CD4-positive, alpha-beta T cell (primary cell): Measurements from ENCODE around the gene CNTN2. TPM values are rescaled to one million over a fixed set of nuclear protein-coding genes. Genes with fewer than 3 reads are reported as not detected.

ENCODE experiments used
- ATAC-seq: fragments of 200-7000 bp; cut with Tn5 transposase; one replicate; pipeline ENCODE4 v1.10.0; 2022; ENCODE audit warnings: mild to moderate bottlenecking; ENCODE audit not compliant: poor library complexity
- CTCF ChIA-PET: fragments of 350-600 bp; sonication (Branson Sonifier 250); formaldehyde crosslinking; loops from one replicate; lab custom pipeline; 2021; ENCODE audit warnings: antibody characterized with exemption, inconsistent platforms; lab: Charles Lee
- POLR2A ChIA-PET: fragments of 350-600 bp; sonication (Branson Sonifier 250); formaldehyde crosslinking; loops from one replicate; lab custom pipeline; 2021; ENCODE audit warnings: antibody characterized with exemption, inconsistent platforms; lab: Charles Lee
- DNase-seq, 14 experiments: peaks; one replicate each; pipeline ENCODE4 v3.0.0-alpha.2; 2013 to 2020; ENCODE audit warnings: mixed read lengths in 2 of 14
- H3K27ac ChIP-seq, 2 donors: one replicate each; pipeline versions ENCODE4 v1.5.1 to v1.7.0; 2013; ENCODE audit warnings: low read length in 2 of 2, low read depth in 1 of 2, mild to moderate bottlenecking in 1 of 2
- H3K27me3 ChIP-seq, 2 experiments: 1 replicate in 1 of 2; 2 replicates in 1 of 2; pipeline versions ENCODE4 v1.6.1 to v1.7.0; 2013; ENCODE audit warnings: low read length in 2 of 2, control low read depth in 1 of 2, mild to moderate bottlenecking in 1 of 2, moderate library complexity in 1 of 2; ENCODE audit not compliant: insufficient read depth in 2 of 2, control insufficient read depth in 1 of 2
- H3K36me3 ChIP-seq: one replicate; pipeline ENCODE4 v1.6.1; 2013; ENCODE audit warnings: low read length, control low read depth; ENCODE audit not compliant: insufficient read depth
- H3K4me1 ChIP-seq: one replicate; pipeline ENCODE4 v1.6.1; 2013; ENCODE audit warnings: low read length, control low read depth; ENCODE audit not compliant: insufficient read depth
- H3K4me3 ChIP-seq: one replicate; pipeline ENCODE4 v1.5.1; 2013; ENCODE audit warnings: mild to moderate bottlenecking, low read length, moderate library complexity
- H3K9me3 ChIP-seq, 2 experiments: 1 replicate in 1 of 2; 2 replicates in 1 of 2; pipeline versions ENCODE4 v1.6.1 to v1.7.0; 2013; ENCODE audit warnings: low read length in 2 of 2, mild to moderate bottlenecking in 2 of 2, control low read depth in 1 of 2, moderate library complexity in 1 of 2; ENCODE audit not compliant: control insufficient read depth in 1 of 2, insufficient read depth in 1 of 2
- H3K27ac Mint-ChIP-seq: one replicate; pipeline ENCODE4 v1.8.0; 2020; ENCODE audit warnings: mixed read lengths
- H3K27me3 Mint-ChIP-seq: one replicate; pipeline ENCODE4 v1.8.0; 2021; ENCODE audit warnings: mixed read lengths
- H3K36me3 Mint-ChIP-seq: one replicate; pipeline ENCODE4 v1.8.0; 2021; ENCODE audit warnings: low read depth, mixed read lengths
- H3K4me1 Mint-ChIP-seq: one replicate; pipeline ENCODE4 v1.8.0; 2021; ENCODE audit warnings: low read depth, mixed read lengths
- H3K4me3 Mint-ChIP-seq: one replicate; pipeline ENCODE4 v1.8.0; 2020; ENCODE audit warnings: mild to moderate bottlenecking, mixed read lengths
- H3K9me3 Mint-ChIP-seq: one replicate; pipeline ENCODE4 v1.8.0; 2020; ENCODE audit warnings: mixed read lengths
- CTCF ChIP-seq: fragments of 200-600 bp; IDR thresholded peaks from one replicate; pipeline ENCODE4 v1.8.0; 2022; ENCODE audit warnings: antibody characterized with exemption, mild to moderate bottlenecking
- intact Hi-C, 2 experiments: fragments of 100-400 bp; cut with DNase I in 1 of 2; cut with micrococcal nuclease in 1 of 2; formaldehyde crosslinking; loops; one replicate each; pipeline versions ENCODE4 v1.15.1 to v1.9.0; 2023 to 2025; cut with DNase I, micrococcal nuclease
- total RNA-seq, 174 experiments: library from RNA in 2 of 174; stranded (reverse) in 2 of 174; gene quantifications; one replicate each; pipeline ENCODE4 v1.2.3 and lab custom pipeline; 2021 to 2026

Gene CNTN2
- total RNA-seq, 2 experiments from 2014 or later, result not detected

GRCh38 chr1:205056188-205056611 lies 13.2 kb downstream of the CNTN2 start:
- Histone ChIP-seq H3K27ac (no peak overlapping the region), H3K27me3 (no peaks in the 10 kb centered on the region), H3K4me3 (no peak overlapping the region), H3K4me1 (no peaks in the 10 kb centered on the region), H3K9me3 (no peaks in the 10 kb centered on the region), H3K36me3 (no peaks in the 10 kb centered on the region)
- Mint-ChIP-seq H3K4me3 (no peak overlapping the region), H3K36me3 (no peaks in the 10 kb centered on the region), H3K4me1 (no peaks in the 10 kb centered on the region), H3K9me3 (no peaks in the 10 kb centered on the region), H3K27ac (no peak overlapping the region), H3K27me3 (no peaks in the 10 kb centered on the region)
- no peak for TF ChIP-seq CTCF
- POLR2A ChIA-PET, result no interaction called here
- ATAC-seq, result no peak
- CTCF ChIA-PET, result no interaction called here
- DNase-seq, result no peak
- intact Hi-C loops, result no loop called here

GRCh38 chr1:205056956-205057568 lies 14.1 kb downstream of the CNTN2 start:
- no peaks in the 10 kb centered on the region for H3K27me3 Mint-ChIP-seq
- DNase-seq, result no peak
- H3K9me3 Mint-ChIP-seq, result no peaks in the 10 kb centered on the region
- ChIA-PET CTCF (no interaction called here), POLR2A (no interaction called here)
- peaks cover 6% of the 10 kb centered on the region for H3K4me1 ChIP-seq
- no peak overlapping the region for H3K4me3 Mint-ChIP-seq
- no peak overlapping the region for H3K4me3 ChIP-seq
- H3K9me3 ChIP-seq, result no peaks in the 10 kb centered on the region
- no peaks in the 10 kb centered on the region for H3K4me1 Mint-ChIP-seq
- intact Hi-C loops, result no loop called here
- no peak for ATAC-seq
- H3K27ac ChIP-seq, result no peak overlapping the region
- no peak overlapping the region for H3K27ac Mint-ChIP-seq
- H3K36me3 ChIP-seq, result no peaks in the 10 kb centered on the region
- TF ChIP-seq CTCF, result no peak
- H3K36me3 Mint-ChIP-seq, result no peaks in the 10 kb centered on the region
- H3K27me3 ChIP-seq, result no peaks in the 10 kb centered on the region

DNA sequence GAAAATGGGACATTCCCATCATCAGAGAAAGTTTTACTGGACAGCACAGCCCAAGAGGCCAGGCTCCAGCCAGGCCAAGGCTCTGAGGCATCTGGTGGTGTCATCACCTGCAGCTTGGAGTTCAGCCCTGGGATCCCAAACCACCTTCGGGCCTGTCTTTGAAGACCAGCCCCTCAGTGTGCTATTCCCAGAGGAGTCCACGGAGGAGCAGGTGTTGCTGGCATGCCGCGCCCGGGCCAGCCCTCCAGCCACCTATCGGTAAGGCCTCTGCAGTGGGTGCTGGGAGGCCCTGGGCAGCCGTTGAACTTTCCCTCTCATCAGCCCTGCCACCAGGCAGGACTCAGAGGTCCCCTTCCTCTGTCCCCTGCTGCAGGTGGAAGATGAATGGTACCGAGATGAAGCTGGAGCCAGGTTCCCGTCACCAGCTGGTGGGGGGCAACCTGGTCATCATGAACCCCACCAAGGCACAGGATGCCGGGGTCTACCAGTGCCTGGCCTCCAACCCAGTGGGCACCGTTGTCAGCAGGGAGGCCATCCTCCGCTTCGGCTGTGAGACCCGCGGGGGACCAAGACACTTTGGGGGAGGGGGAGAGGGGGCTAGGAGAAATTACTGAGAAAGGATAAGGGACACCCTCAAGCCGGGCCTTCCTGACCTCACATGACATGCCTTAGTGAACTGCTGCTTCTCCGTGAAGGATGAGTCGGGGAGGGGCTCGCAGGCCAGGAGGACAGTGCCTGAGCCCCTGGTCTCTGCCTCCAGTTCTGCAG lies 15.0 kb downstream of the CNTN2 start:
- H3K9me3 Mint-ChIP-seq, result no peaks in the 10 kb centered on the region
- no peaks in the 10 kb centered on the region for H3K27me3 Mint-ChIP-seq
- H3K9me3 ChIP-seq, result no peaks in the 10 kb centered on the region
- no peaks in the 10 kb centered on the region for H3K36me3 Mint-ChIP-seq
- no peak overlapping the region for H3K4me3 Mint-ChIP-seq
- H3K27ac Mint-ChIP-seq, result no peak overlapping the region
- peaks cover 6% of the 10 kb centered on the region for H3K4me1 ChIP-seq
- DNase-seq, result no peak
- no peak for ATAC-seq
- ChIA-PET CTCF (no interaction called here), POLR2A (no interaction called here)
- H3K27me3 ChIP-seq, result no peaks in the 10 kb centered on the region
- no peak for TF ChIP-seq CTCF
- H3K4me1 Mint-ChIP-seq, result no peaks in the 10 kb centered on the region
- H3K27ac ChIP-seq, result no peak overlapping the region
- no peak overlapping the region for H3K4me3 ChIP-seq
- intact Hi-C loops, result no loop called here
- H3K36me3 ChIP-seq, result no peaks in the 10 kb centered on the region
